GM21576 (cell line): ENCODE measurements around the gene UBE2L3.
A peak's percentile ranks its signal among the peaks of the same experiment; 100 is the strongest.
"Not testable (repeated sequence)": the region's sequence is repeated elsewhere in the genome, so short reads cannot be mapped to it uniquely, and the experiment has no call there.

Experiments used
- ATAC-seq: cut with Tn5 transposase; IDR thresholded peaks from one replicate; pipeline ENCODE4 v1.9.1; 2021; ENCODE audit warnings: mild to moderate bottlenecking, moderate library complexity; ENCODE audit not compliant: unreplicated experiment

Gene UBE2L3

DNA sequence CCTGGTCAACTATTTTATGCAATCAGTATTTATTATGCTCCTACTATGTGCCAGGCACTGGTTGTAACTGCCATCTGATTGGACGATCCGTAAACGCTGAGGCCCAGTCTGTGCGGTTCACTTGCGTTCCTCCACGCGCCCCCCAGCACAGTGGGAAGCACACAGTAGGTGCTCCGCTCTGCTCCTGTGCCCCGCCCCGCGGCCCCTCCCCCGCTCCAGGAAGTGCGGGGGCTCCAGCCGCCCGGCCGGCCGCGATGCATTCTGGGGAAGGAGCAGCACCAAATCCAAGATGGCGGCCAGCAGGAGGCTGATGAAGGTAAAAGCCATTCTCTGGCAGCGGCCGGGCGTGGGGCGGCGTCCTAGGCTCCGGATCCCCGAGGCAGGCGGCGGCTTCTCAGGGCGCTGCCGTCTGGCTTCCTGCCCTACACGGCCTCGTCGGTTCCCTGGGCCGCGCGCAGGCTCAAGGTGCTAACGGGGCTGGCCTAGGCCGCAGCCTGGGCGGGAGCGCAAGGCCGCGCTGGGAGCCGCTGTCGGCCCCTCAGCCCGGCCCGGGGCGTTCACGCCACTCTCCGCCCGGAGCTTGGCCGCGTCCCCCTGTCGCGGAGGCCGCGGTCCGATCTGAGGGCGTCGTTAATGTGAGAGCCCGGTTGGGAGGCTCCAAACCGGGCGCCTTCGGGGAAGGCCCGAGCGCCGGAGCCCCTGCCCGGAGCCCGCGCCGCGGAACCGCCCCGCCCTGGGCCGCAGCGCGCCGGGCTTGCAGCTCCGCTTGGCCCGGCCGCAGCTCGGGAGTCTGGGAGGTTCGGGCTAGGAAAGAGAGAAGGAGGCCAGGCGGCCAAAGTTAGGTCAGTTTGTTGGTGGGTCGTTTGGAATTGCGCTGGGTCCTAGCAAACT, at the start of gene UBE2L3:
UBE2L3 (plus strand) TSS at position 259 of the 891 bp plus-strand sequence; CDS start at position 290, 31 bp downstream.
- ATAC-seq = no peak

DNA sequence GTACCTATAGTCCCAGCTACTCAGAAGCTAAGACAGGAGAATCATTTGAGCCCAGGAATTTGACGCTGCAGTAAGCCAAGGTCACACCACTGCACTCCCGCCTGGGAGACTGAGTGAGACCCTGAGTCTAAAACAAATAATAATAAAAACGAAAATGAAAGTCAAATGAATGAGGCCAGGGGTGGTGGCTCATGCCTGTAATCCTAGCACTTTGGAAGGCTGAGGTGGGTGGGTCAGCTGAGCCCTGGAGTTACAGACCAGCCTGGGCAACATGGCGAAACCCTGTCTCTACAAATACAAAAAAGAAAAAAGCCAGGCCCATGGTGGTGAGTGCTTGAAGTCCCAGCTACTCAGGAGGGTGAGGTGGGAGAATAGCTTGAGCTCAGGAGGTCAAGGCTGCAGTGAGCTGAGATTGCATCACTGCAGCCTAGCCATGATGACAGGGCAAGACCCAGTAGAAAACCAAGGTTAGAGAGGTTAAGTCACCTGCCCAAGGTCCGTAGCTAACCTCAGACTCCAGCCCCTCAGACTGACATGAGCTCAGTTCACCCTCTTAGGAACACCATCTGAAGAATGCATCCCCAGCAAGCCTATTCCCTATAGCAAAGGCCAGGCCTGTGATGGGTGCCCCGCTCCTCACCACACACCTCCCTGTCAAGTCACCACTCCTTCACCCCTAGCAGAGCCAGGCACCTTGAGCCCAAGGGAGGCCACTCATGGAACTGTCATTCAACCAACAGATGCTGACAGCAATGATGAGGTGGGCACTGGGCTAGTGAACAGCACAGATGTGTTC, 40.6 kb upstream of the UBE2L3 start:
- not testable (repeated sequence) for ATAC-seq

DNA sequence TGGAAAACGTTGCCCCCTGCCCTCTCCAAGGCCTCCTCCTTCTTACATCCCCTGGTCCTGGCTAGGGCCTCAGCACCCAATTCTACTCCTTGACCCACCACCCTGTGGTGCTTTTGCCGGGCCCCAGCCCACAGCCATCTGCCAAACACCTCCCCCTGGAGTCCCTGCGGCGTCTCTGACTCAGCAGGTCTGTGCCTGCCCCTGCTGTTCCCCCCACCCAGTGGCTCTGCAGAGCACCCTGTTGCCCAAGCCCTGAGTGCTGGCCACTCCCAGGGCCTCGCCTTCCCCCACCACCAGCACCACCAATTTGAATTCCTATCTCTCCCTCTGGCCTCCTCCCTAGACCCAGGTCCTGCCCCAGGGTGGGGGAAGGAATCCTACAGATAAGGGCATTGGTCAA, 36.0 kb upstream of the UBE2L3 start:
- not testable (repeated sequence) for ATAC-seq

DNA sequence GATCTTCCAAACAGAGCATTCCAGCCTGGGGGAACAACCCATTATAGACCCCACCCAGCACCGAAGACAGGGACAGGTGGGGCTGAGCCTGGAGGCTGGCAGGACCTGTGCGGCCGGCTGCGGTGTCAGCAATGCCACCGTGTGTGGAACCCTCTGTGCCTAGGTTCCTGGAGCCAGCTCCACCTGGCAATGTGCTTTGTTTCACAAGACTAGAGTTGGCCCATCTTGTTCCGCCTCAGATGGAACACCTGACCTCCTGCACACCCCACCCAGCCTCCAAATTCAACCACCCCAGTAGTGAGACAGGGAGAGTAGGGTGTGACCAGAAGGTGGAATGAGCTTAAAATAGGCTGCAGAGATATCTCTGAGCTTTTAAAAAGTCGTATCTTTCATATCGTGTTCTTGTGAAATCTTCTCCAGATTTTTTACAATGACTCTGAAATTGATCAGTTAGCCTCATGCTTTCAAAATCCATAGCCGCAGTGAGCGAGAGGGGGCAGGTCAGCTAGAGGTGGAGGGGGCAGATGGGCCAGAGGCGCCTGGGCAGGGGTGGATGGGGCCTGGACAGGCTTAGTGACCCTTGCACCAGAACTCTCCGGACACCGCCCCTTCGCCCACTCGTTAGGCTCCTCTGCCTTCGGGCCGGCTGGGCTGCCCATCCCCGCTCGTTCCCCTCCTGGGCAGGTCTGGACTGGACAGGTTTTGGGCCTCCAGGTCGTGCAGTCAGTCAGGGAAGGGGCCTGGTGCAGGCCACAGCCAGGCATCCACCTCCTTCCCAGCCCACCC, 34.5 kb upstream of the UBE2L3 start:
- not testable (repeated sequence) for ATAC-seq

DNA sequence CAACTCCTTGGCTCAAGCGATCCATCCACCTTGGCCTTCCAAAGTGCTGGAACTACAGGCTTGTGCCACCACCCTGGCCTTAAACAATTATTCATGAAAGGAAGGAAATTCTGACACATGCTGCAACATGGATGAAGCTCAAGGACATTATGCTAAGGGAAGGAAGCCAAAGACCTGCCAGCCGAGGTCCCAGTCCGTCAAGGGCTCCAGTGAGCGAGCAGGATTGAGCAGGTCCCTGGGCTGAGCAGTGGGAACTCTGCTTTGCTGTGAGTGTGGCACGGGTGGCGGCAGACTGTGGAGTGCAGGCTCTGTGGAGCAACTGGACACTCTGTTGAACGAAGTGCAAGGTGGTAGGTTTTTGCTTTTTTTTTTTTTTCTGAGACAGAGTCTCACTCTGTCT, 27.7 kb upstream of the UBE2L3 start:
- not testable (repeated sequence) for ATAC-seq

DNA sequence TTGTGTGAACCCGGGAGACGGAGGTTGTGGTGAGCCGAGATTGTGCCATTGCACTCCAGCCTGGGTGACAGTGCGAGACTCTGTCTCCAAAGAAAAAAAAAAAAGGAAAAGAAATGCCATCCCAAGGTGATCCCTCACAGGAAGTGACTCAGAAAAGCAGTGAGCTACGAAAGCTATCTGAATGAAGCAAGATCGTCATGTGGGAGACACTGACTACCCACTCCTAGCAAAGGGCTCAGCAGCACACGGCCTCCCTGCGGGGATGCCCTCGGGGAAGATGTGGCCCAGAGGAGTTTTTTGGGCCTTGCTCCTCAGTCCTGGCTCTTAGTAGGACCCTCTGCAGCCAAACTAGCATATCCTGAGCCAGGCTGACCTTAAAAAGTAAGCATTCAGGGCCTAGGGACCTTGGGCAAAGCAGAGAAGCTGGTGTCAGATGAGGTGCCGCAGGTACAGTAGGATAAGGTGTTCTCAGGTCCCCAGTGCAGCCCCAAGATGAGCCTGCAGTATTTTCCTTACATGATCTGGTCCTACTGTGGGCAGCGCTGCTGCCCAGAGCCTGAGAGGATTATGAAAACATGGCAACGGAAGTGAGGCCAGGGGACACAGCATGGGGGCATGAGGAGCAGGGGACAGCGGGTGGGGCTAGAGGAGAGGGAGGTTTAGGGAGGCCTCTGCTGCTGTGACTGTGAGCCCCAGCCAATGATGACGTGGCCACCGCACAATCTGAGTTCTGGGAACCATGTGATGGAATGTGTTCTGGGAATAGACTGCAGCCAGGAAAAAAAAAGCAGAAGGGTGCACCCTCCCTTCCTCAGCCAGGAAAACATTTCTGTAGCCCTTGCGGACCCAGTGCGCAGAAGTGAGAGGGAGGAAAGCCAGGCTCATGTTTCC, 22.8 kb upstream of the UBE2L3 start:
- not testable (repeated sequence) for ATAC-seq

DNA sequence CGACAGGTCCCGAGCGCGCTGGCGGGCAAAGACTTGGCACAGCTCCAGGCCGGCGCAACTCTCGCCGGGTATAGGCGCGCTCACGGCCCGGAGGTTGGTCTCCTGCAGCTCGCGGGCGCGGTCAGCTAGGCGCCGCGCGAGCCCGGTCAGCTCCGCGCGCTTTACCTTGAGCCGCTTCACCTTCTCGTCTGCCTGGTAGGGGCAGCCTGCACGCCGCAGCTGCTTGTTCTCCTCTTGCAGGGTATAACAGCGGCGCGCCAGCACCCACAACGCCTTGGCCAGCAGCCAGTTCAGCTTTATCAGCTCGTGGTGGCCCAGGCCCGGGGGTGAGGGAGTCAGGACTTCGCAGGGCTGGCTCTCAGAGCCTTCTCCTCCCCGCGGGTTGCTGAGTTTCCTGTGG, 18.0 kb upstream of the UBE2L3 start:
- not testable (repeated sequence) for ATAC-seq

DNA sequence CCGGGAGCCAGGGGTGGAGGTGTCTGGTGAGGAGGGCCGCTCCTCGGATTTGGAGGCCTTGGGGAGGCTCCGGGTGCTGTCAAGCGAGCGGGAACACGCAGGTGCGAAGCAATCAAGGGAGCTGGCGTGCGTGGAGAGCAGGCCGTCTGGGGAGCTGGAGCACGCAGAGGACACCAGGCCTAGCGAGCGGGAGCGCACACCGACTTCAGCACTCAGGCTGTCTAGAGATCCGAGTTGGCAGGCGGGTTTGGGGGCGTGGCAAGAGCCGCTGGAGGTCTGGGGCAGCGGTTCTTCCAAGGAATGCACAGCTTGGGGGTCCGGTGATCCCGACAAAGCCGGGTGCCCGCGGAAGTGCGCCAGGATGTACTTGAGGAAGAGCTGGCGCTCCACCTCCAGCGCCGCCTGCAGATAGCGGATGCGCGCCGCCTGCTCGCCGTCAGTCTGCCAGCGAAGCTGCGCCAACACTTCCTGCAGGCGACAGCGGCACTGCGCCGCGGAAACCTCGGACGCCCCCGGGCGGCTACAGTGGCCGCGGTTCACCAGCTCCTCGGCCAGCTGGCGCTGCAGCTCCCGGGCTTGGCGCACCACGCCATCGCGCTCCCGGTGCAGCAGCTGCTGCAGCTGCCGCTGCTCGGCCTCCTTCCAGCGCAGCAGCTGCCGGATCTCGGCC, 17.4 kb upstream of the UBE2L3 start:
- peak; percentile 62 for ATAC-seq

DNA sequence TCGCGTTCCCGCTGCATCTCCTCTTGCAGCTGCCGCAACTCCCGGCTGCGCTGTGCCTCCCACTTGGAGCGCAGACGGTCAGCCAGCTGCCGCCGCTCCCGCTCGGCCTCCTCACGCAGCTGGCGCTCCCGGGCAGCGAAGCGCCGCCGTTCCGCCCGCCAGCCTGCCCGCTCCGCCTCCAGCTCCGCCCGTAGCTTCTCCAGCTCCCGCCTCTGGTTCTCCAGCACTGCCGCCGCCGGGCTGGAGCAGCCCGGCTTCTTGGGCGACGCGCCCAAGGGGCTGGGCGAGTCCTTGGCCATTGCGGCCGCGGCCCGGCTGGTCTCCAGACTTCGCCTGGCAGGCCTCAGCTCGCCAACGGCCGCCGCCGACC, 16.9 kb upstream of the UBE2L3 start:
- peak; percentile 22 for ATAC-seq

DNA sequence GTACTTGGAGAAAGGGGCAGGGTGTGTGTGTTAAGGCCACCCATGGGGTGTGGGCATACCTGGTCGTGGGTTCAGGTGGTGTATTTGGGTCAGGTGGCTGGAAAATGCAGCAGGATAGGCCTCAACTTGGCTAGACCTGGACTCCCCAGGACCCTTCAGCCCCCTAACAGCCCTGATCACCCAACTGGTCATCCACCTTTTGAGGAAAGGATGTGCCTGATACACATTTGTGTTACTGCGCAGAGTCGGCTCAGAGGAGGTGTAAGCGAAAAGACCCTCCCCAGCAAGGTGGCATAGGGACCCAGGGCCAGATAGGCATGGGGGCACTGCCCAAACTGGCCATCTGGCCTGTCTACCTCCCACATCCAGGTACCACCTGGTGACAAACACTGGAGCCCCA, 16.2 kb upstream of the UBE2L3 start, which contains the start of gene RIMBP3C:
RIMBP3C (minus strand) TSS at position 101 of the 400 bp plus-strand sequence. CDS start 485 bp downstream, outside the sequence.
- ATAC-seq = not testable (repeated sequence)

DNA sequence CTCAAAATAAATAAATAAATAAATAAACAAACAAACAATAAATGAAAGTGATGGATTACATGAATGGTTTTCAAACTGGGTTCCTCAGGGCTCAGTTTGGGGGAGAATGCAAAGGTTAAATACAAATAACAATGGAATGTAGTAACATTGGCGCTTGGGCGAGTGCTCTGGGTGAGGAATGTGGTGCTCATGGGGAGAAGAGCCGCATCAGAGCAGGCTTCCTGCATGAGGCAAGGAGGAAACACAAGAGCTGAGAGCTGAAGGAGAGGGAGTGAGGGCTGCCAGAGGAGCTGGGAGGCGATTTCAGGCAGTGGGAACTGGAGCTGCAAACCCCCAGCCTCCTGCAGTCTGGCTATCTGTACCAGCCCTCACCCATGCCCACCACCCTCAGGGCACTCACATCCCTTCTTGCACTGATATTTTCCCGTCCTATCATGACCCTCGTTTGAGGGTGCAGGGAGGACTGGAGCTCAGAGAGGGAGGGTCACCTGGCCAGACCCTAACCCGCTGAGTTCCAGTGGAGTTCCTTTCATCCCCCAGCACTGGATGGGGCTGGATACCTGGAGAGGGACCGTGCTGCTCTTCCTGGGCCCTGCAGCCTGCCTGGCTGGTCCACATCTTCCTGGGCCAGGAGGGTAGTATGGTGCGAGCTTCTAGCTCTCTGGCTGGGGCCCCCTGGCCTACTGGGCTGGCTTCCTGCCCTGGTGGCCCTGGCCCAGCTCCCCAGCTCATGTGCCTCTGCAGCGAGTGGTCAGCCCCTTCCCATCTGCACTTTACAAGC, 8.0 kb upstream of the UBE2L3 start:
- ATAC-seq = not testable (repeated sequence)

DNA sequence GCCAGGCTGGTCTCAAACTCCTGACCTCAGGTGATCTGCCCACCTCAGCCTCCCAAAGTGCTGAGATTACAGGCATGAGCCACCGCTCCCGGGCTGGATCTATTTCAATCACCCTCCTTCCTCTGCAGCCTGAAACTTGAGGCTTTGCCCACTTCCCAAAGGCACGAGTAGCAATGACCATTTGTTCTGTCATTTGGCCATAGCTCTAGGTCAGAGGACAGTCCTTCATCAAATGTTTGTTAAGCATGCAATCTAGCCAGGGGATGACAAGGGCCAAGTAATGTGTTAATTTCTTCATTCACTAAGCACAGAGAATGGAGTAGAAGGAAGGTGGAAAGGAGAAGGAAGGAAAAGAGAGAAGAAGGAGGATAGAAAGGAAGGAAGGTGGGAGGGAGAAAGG, 6.9 kb upstream of the UBE2L3 start:
- not testable (repeated sequence) for ATAC-seq

DNA sequence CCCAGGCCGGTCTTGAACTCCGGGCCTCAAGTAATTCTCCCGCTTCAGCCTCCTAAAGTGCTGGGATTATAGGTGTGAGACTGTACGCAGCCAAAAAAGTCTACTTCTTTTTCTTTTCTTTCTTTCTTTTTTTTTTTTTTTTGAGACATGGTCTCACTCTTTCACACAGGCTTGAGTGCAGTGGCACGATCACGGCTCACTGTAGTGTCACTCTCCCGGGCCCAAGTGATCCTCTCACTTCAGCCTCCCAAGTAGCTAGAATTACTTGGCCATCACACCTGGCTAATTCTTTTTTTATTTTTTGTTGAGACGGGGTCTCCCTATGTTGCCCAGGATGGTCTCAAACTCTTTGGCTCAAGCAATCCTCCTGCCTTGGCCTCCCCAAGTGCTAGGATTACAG, 3.6 kb upstream of the UBE2L3 start:
- ATAC-seq = no peak

DNA sequence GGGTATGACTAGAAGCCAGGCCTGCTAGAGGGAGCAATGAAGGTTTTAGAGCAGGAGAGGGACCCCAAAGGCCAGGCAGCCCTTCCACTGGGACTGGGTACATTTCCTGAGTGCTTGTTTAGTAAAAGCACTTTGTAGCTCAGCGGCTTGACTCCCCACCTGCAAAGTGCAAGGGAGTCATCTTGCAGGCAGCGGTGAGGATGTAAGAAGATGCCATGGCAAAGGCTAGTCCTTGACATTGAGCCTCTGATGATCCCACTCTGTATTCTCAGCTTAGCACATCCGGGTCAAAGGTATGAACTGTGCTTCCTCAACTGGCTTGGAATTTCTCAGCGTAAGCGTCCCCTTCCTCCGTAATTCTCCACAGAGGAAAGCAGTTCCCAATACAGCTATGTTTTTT, 3.1 kb upstream of the UBE2L3 start:
- no peak for ATAC-seq

DNA sequence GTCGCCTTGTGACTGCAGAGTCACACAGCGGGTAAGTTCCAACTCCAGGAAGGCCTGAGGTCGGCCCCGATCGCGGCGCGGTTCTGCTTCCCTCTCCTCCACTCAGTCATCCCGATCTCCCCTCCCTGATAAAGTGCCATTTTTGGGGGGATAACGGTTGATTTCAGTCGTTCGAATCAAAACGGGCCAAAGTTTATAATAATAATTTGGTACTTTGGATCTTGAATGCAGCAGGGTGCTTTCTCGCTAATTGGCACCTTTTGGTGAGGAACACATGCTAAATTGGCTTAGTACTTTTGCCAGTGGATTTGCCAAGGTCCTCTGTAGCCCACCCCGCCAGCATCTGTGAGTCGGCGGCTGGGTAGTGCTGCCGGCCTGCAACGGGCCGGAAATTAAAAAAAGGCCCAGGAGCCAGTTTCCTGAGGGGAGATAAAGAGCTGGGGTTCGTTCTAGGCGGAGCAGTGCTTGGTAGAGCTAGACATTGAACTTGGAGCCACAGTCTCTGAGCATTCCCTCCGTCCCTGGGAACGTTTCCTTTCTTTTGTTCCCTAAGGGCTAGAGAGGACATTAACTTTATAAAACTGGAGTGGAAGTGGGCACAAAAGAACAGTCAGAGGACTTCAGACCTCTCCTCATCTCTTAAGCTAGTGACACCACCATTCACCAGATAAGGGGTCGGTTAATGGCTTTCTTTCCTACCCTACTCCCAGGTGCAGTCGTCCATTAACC, 997 bp downstream of the UBE2L3 start:
- no peak for ATAC-seq

DNA sequence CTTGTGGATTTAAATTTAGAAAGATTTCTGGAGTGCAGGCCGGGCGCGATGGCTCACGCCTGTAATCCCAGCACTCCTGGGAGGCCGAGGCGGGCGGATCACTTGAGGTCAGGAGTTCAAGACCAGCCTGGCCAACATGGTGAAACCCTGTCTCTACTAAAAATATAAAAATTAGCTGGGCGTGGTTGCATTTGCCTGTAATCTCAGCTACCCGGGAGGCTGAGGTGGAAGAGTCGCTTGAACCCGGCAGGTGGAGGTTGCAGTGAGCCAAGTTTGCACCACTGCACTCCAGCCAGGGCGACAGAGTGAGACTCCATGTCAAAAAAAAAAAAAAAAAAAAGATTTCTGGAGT, 1.5 kb downstream of the UBE2L3 start:
- not testable (repeated sequence) for ATAC-seq

DNA sequence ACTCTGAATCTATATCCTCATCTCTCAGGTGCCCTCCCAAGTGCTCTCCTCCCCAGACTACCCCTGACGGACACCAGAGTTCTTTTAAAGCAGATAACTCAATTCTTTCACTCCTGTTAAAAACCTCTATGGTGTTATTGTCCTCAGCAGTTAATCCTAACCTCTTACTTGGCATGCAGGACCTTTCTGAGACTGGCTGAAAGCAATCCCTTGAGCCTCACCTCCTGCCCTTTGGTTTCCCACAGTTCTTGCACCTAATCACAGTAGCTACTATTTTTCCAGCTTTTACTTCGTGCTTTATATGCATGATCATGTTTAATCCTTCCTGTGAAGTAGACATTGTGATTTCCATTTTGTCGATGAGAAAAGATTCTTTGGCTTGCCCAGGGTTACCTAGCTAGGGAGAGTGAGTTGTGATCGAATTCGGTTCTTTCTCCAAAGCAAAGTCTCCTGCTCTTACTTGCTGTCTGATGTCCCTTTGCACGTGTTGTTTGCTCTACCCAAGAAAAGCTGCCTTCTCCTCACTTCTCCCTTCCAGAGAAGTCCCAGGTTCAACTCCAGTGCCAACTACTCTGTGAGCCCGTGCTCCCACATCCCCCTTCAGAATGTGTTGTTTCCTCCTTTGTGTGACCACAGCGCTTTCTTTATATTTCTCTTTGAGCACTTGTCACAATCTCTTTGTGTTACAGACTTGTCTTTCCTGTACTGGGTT, 2.1 kb downstream of the UBE2L3 start:
- no peak for ATAC-seq
